DMS153 (cell line): Measurements from ENCODE around the gene FGG.

Experiments used
- DNase-seq: peaks from one replicate; lab custom pipeline; 2025; lab: John Stamatoyannopoulos, UW

The FGG gene

DNA sequence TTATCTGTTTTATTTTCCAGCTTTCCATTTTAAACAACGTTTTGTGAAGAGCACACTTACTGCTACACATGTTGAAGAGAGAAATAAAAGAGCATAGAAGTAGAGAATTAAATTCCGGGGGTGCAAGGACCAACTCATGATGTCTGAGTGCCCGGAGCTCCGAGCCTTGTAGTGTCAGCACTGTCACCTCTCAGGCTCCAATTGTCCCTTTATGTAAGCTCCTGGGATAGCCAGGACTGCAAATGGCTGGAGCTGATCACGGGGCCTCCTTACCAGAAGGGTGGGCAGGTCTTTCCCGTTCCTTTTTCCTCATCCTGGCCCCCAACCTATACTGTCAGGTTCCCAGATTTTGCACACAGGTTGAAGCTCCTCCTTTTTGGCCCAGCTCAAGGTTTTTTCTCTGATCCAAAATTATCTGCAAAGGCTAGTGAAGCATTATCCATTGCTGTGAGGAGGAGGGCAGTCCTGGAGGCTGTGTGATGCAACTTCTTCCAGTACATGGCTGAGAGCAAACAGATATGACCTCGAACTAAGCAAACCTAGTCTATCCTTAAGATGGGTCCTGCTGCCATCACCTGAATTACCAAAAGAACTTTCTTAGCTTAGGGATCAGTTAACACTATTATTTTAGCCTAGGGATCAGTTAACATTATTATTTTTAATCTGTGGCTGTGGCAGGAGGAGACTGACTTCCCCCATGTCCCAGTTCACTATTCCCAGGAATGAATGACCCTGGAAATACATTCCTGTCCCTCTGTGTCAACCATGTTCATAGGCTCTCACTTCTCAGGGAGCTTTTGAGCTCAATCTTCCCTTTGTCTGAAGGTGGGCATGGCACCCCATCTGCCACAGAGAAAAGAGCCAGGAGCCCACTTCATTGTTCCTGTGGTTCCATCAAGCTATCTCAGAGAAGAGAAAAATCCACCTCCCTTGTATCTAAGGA is at the start of gene FGG:
Gene FGG (minus strand): TSS at position 185 of the 943 bp plus-strand sequence. CDS start 47 bp downstream, at position 138.
- no peak for DNase-seq

DNA sequence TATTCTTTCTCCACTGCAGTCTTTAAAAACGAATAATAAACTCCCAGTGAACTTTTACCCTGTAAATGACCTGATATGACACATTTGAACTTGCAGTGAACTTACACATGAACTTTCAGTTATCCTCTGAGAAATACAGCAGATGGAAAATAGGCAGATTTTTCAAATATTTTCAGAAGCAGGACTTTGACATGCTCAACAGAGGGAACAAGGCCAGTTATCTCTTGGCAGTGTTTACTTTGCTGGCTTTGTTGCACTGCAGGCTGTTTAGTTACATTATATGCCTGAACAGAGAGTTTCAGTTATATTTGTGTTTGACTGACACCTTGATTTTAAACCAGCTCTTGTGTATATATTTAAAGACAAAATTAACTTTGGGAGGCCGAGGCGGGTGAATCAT is 47.6 kb upstream of the FGG start:
- no peak for DNase-seq

DNA sequence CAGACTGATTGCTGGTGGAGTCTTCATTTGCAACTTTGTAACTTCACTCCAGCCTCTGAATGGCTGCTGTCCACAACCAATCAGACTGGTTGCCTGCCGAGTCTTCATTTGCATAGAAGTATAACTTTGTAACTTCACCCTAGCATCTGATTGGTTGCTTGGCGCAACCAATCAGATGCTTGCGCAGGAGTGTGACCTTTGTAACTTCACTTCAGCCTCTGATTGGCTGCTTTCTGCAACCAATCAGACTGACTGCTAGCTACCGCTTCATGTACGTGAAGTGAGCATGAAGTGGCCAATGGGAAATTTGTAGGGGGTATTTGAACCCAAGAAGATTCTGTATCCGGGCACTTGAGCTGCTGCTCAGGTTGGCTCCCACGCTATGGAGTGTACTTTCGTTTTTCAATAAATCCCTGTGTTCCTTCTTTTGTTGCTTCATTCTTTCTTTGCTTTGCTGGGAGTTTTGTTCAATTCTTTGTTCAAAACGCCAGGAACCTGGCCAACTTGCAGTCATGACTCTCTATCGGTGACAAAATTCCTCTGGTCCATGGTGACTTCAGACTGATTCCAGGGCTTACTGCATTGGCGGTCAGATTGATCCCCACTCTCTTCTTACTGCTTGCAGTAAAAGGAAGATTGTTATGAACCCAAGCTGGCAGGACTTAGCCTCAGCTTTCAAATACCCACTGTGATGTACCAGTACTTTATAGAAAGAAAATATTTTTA is 46.4 kb upstream of the FGG start:
- DNase-seq: no peak

- no peak for DNase-seq
Observed at GRCh38 chr4:154643493-154643892, 31.0 kb upstream of the FGG start.

DNA sequence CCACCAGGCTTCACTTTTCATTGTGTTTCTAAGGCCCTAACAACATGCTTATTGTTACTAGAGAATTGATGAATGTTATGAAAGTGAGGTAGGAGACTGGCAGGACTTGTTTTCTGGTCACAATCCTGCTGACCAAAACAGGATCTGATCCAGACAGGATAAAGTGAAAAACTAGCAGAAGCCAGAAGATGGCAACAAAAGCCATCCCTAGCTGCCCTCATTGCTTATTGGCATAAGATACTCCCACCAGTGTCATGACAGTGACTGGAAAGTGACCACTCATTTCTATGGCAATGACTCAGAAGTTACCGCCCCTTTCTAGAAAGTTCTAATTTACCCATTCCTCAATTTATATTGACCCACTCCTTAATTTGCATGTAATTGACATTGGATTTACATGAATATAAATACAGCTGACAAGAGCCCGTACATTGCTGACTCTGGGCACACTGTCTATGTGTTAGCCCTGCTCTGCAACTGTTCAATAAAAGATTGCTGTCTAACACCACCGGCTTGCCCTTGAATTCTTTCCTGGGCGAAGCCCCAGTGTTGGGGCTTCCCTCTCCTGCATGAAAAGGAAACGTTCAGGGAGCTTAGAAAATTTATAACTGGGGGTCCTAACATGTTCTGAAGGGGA is 30.0 kb upstream of the FGG start:
- no peak for DNase-seq

DNA sequence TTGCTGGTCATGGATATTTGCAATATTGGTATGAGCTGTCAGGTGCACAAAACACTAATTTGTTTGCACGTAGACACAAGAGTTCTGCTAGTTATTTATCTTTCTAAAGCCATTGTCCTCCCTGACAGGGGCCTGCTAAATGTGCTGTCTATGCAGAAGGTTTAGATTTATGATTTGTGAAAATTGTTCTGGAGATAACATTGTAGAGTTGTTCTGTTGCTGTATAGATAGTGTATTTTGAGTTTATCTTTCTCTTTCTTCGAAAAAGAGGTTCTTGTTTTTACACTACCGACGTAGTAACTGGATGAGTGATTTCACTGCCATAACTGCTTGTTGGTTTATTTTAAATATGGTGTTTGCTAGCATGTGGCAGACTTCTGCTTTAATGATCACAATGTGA is 28.5 kb upstream of the FGG start:
- DNase-seq: no peak

DNA sequence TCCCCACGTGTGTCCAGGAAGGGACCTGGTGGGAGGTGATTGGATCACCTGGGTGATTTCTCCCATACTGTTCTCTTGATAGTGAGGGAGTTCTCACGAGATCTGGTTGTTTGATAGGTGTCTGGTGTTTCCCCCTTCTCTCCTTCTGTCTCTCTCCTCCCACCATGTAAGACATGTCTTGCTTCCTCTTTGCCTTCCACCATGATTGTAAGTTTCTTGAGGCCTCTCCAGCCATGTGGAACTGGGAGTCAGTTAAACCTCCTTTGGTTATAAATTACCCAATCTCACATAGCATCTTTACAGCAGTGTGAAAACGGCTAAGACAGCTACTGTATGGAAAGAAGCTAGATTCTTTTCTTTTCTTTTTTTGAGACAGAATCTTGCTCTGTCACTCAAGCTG is 21.6 kb upstream of the FGG start:
- DNase-seq: no peak

DNA sequence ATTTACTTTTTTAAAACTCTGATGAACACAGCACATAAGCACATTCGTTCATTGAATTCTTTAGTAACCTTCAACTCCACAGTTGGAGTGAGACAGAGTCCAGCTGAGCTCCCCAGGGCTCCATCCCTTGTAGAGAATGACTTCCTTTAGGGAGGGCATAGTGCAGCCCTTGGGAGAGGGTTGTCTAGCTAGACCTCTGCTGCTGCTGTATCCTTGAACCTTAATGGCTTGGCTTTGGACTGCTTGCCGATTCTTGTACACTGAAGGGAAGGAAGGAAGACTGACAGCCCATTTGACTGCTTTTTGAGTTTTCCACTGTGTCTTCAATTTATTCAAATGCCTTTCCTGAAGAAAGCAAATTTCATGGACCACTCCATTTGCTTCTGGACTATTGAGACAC is 19.4 kb upstream of the FGG start:
- DNase-seq: no peak

DNA sequence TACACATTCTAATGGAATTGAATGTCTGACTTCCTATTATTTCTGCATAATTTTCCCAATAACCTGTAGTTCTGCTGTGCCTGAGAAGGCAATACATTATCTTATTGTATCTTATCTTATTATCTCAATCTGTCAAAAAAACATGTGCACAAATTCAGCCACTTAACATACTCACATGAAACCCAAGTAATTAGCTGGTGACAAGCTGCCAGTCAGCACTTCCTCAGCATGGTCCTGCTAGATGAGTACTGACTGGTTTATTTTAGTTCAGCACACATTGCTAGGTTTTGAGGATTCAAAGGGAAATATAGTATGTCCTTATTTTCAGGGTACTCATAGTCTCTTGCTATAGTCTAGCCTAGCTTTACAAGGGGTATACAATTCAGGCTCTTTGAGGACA is 17.9 kb upstream of the FGG start:
- no peak for DNase-seq

- DNase-seq: no peak
Observed at GRCh38 chr4:154626793-154627484, 14.5 kb upstream of the FGG start.

GRCh38 chr4:154625971-154626370 is 13.5 kb upstream of the FGG start:
- no peak for DNase-seq

GRCh38 chr4:154623995-154624394 is 11.5 kb upstream of the FGG start:
- no peak for DNase-seq

GRCh38 chr4:154623436-154623835 is 11.0 kb upstream of the FGG start:
- no peak for DNase-seq

DNA sequence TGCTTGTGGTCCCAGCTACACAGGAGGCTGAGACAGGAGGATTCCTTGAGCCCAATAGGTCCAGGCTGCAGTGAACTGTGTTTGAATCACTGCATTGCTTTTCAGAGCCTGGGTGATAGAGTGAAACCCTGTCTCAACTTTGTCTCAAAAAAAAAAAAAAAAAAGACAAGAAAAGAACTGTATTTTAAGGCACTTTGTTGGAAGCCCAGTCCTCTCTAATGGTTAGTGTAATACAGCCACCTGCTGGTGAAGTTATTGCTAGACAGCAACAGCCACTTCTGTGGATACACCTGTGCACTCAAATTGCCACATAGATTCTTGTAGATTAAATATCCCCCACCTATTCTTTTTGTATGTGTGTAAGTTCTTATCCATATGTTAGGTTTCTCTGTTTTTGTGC is 10.1 kb upstream of the FGG start:
- no peak for DNase-seq

DNA sequence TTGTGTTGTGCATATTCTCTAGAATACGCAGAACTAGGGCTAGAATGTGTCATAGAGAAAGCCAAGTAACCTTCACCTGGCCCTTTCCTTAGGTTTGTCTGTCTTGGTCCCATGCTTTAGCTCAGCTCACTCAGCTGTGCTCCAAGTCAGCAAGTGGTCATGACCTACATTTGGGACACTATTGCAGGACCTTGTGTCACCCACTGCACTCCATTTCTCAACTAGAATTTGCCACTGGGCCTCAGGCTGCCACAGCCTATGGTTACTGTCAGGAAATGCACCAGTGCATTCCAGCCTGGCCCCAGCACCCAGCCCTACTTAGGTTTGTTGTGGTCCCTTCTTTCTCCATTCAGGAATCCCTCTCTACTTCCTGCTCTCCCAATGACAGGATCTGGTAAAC is 7.7 kb upstream of the FGG start:
- DNase-seq: no peak

DNA sequence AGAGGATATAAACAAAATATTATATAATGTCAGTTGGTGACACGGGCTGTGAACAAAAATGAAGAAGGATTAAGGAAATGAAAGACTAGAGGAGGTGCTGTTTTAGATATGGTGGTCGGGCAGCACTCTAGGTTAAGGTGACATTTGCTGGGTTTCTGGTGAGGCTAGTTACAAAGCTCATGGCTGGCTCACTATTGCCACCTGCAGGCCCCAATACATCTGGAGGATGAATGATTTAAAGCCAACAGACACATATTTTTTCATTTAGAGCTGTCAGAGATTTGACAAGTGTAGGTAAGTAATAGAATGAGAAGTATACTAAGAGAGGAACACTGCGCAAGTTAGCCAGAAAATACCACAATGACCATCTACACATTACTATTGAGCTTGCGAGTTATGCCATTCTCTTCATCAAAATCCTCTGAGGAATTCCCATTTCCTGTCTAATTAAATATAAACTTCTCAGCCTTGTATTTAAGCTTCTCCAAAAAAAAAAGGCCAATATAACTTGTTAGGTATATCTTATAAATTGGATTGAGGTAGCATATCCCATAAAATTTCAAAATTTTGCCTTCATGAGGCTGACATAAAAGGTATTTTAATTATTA is 6.4 kb upstream of the FGG start:
- no peak for DNase-seq

GRCh38 chr4:154617820-154618317 is 5.4 kb upstream of the FGG start:
- DNase-seq: no peak

DNA sequence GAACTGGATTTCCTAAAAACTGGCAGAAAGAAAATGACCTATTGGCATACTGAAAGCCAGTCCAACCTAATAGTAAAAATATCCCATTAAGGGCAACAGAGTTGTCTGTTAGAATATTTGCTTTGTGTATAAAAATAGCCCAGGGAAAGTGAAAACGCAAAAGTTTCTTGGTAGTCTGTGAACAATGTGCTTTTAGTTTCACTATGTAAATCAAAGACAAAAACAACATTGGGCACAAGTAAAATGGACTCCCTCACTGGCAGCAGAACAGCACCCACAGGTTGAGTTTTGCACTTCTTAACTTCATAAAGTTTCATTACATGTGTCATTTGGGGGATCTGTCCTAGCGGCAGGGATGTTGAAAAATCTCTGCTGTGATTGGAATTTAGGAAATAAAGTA is 4.3 kb upstream of the FGG start:
- no peak for DNase-seq

- no peak for DNase-seq
Observed at GRCh38 chr4:154616287-154616686, 3.8 kb upstream of the FGG start.

GRCh38 chr4:154615211-154615610 is 2.8 kb upstream of the FGG start:
- no peak for DNase-seq

DNA sequence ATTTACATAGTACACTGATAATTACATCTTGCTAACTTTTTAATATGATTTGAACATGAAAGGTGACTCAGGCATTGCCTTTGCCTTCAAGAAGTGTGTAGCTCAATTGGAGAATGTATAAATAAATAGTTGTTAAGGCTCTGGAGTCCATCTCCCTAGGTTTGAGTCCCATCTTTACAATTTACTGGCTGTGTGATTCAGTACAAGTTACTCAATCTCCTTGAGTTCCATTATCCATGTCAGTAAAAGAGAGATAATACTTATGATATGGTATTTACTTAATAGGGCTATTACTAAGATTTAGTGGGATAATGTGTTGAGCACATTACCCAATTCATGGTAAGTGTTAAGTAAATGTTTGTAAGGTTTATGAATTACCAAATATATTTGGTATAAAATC is 1.9 kb upstream of the FGG start:
- DNase-seq: no peak

GRCh38 chr4:154611833-154612232 is 623 bp downstream of the FGG start:
- no peak for DNase-seq
